ENCODE data around the gene DEFB123.
A peak's percentile ranks its signal among the peaks of the same experiment; 100 is the strongest.

DEFB123 gene

DNA sequence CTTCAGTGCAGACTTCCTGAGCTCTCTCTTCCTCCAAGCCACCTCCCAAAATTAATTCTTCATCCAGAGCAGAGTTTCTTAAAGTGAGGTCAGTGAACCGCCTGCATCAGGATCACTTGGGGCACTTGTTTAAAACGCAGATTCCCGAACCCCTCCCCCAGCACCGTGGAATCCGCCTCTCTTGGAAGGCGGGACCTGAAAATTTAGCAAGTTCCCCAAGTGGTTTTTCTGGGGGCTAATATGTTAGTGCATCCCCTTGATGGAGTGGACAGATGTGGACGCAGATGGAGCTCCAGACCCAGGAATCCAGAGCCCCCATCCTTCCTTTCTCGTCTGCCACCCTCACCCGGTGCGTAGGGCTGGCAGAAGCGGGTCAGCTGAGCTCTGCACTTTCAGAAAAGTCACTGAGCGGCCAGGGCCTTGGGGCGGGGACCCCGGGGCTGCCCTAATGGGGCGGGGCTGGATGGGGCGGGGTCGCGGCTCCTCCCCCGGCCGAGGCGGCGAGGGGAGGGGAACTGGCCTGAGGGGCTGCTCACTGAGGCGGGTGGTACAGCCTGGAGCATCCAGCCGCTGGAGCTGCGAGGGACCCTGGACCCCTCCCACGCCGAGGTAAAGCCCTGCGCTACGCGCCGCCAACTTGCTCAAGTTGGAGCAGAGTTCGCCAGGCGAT, 34.5 kb downstream of the DEFB123 start, which contains the start of the genes DEFB124 and REM1:
TSS of gene DEFB124 (minus strand) at position 370 of the 670 bp plus-strand sequence. CDS start 2,114 bp downstream, outside the sequence.
TSS of gene REM1 (plus strand) at position 531 of the 670 bp plus-strand sequence. CDS start 1,158 bp downstream, outside the sequence.
- no peak for DNase-seq (ENCODE audit: low read depth)
- no peak within 1 kb of the TSS for H3K4me3 ChIP-seq (ENCODE audit: low read depth, low read length)
- TF ChIP-seq, protein P1, sequence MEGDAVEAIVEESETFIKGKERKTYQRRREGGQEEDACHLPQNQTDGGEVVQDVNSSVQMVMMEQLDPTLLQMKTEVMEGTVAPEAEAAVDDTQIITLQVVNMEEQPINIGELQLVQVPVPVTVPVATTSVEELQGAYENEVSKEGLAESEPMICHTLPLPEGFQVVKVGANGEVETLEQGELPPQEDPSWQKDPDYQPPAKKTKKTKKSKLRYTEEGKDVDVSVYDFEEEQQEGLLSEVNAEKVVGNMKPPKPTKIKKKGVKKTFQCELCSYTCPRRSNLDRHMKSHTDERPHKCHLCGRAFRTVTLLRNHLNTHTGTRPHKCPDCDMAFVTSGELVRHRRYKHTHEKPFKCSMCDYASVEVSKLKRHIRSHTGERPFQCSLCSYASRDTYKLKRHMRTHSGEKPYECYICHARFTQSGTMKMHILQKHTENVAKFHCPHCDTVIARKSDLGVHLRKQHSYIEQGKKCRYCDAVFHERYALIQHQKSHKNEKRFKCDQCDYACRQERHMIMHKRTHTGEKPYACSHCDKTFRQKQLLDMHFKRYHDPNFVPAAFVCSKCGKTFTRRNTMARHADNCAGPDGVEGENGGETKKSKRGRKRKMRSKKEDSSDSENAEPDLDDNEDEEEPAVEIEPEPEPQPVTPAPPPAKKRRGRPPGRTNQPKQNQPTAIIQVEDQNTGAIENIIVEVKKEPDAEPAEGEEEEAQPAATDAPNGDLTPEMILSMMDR (conservative IDR thresholded peaks at IDR 0.05; ENCODE audit: low read depth, low read length), result no peak

DNA sequence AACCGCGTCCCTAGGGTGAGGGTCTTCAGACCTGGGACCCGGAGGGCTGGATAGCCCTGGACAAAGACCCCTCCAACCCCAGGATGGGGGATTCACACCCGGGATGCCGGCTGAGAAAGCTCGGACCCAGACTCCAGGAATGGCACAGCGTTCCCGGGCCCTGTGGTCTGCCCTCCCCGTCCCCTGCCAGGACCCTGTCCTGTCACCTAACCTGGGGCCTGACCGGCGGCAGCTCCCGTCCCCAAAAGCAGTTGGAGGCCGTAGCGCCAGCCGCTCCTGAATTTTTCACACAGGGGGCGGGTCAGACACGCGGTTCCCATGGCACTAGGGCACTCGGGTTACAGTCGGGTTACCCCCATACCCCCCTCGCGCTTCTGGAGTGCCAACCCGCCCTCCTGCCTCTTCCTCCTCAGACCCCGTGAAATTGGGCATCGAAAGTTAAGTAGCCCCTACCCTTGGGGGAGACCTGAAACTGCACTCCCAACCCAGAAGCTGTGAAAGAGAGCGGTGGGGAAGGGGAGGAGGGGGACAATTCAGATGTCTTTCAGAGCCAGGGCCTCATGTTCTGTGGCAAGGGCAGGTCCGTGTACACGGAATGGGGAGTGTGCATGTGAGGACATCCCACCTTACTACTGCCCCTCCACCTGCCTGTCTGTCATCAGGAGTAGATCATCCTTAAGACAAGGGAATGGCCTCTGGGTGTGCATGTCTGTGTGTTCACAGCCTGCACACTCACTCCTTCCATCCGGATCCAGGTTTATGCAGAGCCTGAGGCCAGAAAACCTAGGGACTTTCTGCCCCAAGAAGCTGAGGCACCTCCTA, 35.3 kb downstream of the DEFB123 start:
- TF ChIP-seq, protein P1 (conservative IDR thresholded peaks at IDR 0.05; ENCODE audit: low read depth, low read length), result no peak
- H3K4me3 ChIP-seq (ENCODE audit: low read depth, low read length), result no peak overlapping the region
- no peak for DNase-seq (ENCODE audit: low read depth)

DNA sequence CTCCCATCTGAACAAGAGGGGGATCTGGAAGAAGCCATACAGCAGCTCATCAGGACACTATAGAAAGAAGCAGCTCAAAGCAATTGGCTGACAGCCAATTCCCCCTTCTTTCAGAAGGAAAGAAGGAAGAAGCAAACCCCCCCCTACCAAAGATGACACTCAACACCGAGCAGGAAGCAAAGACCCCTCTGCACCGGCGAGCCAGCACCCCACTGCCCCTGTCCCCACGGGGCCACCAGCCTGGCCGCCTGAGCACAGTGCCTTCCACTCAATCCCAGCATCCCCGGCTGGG, 35.8 kb downstream of the DEFB123 start:
- TF ChIP-seq, protein P1 (conservative IDR thresholded peaks at IDR 0.05; ENCODE audit: low read depth, low read length), result no peak

DNA sequence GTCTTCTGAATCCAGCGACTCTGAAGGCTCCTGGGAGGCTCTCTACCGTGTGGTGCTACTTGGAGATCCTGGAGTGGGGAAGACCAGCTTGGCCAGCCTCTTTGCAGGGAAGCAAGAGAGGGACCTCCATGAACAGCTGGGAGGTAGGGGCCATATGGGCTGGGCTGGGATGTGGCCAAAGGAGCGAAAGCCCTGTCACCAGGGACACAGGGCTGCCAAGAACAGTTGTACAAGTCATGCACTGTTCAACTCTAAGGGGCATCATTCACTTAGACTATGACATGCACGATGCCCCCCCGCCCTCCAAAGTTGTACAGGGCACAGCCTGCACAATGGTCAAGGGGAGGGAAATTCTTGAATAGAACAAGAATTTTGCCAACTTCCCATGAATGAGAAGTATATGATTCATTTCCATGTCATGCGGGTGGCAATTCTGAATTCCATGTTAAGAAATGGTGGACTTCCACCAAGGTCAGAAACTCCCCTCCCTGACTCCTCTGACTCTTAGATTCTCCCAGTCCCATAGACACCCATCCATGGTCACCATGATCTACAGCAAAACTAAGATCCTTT, 36.3 kb downstream of the DEFB123 start:
- TF ChIP-seq, protein P1 (conservative IDR thresholded peaks at IDR 0.05; ENCODE audit: low read depth, low read length), result no peak
- no peak for DNase-seq (ENCODE audit: low read depth)
- H3K4me3 ChIP-seq (ENCODE audit: low read depth, low read length), result no peak overlapping the region

More for the DNA sequence above, 35.8 kb downstream of the DEFB123 start:
- no peak overlapping the region for H3K4me3 ChIP-seq (ENCODE audit: low read depth, low read length)
- no peak for DNase-seq (ENCODE audit: low read depth)

DNA sequence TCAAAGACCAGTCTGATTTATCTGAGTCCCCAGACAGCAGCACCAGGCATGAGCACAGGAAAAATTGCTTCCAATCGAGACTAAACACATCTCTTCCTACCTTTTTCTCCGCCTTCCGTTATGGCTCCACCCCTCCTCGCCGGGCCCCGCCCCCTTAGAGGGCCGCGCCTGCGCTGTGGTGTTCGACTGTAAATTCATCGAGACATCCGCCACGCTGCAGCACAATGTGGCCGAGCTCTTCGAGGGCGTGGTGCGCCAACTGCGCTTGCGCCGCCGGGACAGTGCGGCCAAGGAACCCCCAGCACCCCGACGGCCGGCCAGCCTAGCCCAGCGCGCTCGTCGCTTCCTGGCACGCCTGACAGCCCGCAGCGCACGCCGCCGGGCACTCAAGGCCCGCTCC, 43.6 kb downstream of the DEFB123 start:
- H3K4me3 ChIP-seq (ENCODE audit: low read depth, low read length), result no peak overlapping the region
- TF ChIP-seq, protein P1 (conservative IDR thresholded peaks at IDR 0.05; ENCODE audit: low read depth, low read length), result no peak
- DNase-seq (ENCODE audit: low read depth), result peak; percentile 25

DNA sequence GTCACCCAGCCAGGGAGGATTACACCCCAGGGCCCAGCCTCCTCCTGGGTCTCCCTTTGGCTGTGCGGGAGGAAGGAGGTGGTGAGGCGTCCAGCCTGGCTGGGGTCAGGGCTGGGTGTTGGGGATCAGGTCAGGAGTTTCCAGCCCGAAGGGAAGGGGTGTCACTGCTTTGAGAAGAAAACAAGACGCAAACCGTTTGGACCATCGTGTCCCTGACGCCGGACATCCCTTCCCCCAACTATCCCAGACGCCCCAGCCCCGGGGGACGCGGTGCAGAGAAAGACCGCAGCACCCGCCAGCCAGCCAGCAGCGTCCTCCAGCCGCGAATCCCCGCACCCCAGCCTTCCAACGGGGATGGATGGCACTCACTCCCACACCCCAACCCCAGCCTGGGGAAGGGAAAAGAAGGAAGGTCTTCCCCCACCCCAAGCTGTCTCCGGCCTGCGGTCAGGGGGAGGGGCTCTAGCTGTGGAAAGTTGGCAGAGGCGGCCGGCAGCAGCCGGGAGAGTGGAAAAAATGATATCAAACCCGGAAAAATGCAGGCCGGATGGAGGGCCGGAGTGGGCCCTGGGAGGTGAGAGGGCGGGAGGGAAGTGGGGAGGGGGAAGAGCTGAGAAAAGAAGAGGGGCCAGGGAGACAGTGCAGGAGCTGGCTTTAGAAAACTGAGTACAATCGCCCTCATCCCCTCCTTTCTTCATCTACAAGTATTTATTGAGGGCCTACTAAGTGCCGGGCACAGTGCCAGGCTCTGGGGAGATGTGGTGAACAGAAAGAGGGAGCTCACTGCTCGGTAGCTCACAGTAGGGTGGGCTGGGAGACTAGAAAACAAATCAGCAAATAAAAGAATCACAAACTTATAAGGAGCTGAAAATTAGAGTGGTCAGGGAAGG, 45.3 kb downstream of the DEFB123 start:
- peak overlapping the region; percentile 50 for H3K4me3 ChIP-seq (ENCODE audit: low read depth, low read length)
- TF ChIP-seq, protein P1 (conservative IDR thresholded peaks at IDR 0.05; ENCODE audit: low read depth, low read length), result no peak
- DNase-seq (ENCODE audit: low read depth), result peak; percentile 60
